UCSD-AML1 (cell line): ENCODE data around the gene HOXD4.

ENCODE experiments used
- DNase-seq: peaks from one replicate; lab custom pipeline; 2025; ENCODE audit not compliant: unreplicated experiment; lab: John Stamatoyannopoulos, UW

Gene HOXD4

GRCh38 chr2:176156807-176157498 lies 5.6 kb downstream of the HOXD4 start, which contains the start of gene HOXD3:
Gene HOXD3 (plus strand): TSS chr2:176157307. CDS start chr2:176169115, 11,808 bp downstream.
- no peak for DNase-seq

- no peak for DNase-seq
These were observed 6.3 kb downstream of the HOXD4 start for GRCh38 chr2:176157499-176158185.

- DNase-seq, result no peak
These were observed 6.8 kb downstream of the HOXD4 start for GRCh38 chr2:176158186-176158591.

- DNase-seq, result no peak
These were observed 7.7 kb downstream of the HOXD4 start for GRCh38 chr2:176158855-176159662.

GRCh38 chr2:176159663-176160250 lies 8.4 kb downstream of the HOXD4 start:
- DNase-seq, result no peak

GRCh38 chr2:176160251-176160985 lies 9.1 kb downstream of the HOXD4 start:
- no peak for DNase-seq

GRCh38 chr2:176160986-176161824 lies 9.9 kb downstream of the HOXD4 start:
- no peak for DNase-seq

GRCh38 chr2:176161825-176162626 lies 10.7 kb downstream of the HOXD4 start:
- DNase-seq, result no peak

- no peak for DNase-seq
These were observed 11.7 kb downstream of the HOXD4 start for GRCh38 chr2:176162911-176163671.

GRCh38 chr2:176163672-176164056 lies 12.3 kb downstream of the HOXD4 start:
- no peak for DNase-seq

- DNase-seq, result no peak
These were observed 12.9 kb downstream of the HOXD4 start for GRCh38 chr2:176164201-176164600.

- DNase-seq, result no peak
These were observed 13.4 kb downstream of the HOXD4 start for GRCh38 chr2:176164611-176165369.

- DNase-seq, result peak; percentile 16
These were observed 14.2 kb downstream of the HOXD4 start for GRCh38 chr2:176165370-176166050.

- DNase-seq, result no peak
These were observed 14.9 kb downstream of the HOXD4 start for GRCh38 chr2:176166272-176166671.

- DNase-seq, result no peak
These were observed 16.0 kb downstream of the HOXD4 start for GRCh38 chr2:176167398-176167797.

GRCh38 chr2:176169181-176169580 lies 17.8 kb downstream of the HOXD4 start:
- no peak for DNase-seq

GRCh38 chr2:176169711-176170110 lies 18.4 kb downstream of the HOXD4 start:
- DNase-seq, result no peak
